Activated T-helper 1 cell treated with Interleukin-2 at 50 U/mL for 16 hours (primary cell): ENCODE data around the gene FBXO42.
"Not testable (repeated sequence)": the region's sequence is repeated elsewhere in the genome, so short reads cannot be mapped to it uniquely, and the experiment has no call there.

Source experiments
- DNase-seq: peaks from one replicate; pipeline ENCODE4 v3.0.0-alpha.2; 2020; ENCODE audit warnings: low read depth

FBXO42 gene

GRCh38 chr1:16243215-16243610, 109.1 kb downstream of the FBXO42 start:
- no peak for DNase-seq

DNA sequence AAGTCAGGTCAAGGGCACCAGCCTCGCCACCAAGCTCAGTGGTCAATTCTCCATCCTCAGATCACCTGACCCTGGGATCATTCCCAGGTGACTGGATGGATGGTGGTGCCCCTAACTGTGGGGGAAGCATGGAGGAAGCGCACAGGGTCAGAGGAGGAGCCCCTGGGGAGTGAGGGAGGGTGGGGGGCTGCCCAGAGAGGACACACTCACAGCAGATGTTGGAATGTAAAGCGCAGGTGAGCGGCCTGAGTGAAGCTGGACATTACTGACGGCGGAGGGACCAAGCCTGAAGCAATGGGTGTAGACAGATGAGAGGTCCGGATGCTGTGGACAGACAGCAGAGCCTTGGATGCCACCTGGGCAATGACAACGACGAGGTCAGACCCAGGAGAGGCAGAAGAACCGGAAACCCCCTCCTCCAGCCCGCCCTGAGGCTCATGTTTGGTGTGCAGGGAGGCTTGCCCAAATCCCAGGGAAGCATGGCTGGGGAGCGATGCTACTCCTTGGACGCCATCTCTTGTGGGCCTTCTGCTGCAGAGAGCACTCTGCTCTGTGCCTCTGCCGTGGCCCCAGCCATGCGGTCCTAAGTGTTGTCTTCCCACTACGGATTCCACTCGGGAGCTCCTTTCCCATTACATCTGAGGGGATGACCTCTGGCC, 109.6 kb downstream of the FBXO42 start:
- DNase-seq = no peak

- no peak for DNase-seq
These were observed 111.0 kb downstream of the FBXO42 start for GRCh38 chr1:16241221-16241708.

GRCh38 chr1:16239972-16240491, 112.2 kb downstream of the FBXO42 start:
- DNase-seq = no peak

GRCh38 chr1:16237343-16237830, 114.9 kb downstream of the FBXO42 start:
- DNase-seq = no peak

DNA sequence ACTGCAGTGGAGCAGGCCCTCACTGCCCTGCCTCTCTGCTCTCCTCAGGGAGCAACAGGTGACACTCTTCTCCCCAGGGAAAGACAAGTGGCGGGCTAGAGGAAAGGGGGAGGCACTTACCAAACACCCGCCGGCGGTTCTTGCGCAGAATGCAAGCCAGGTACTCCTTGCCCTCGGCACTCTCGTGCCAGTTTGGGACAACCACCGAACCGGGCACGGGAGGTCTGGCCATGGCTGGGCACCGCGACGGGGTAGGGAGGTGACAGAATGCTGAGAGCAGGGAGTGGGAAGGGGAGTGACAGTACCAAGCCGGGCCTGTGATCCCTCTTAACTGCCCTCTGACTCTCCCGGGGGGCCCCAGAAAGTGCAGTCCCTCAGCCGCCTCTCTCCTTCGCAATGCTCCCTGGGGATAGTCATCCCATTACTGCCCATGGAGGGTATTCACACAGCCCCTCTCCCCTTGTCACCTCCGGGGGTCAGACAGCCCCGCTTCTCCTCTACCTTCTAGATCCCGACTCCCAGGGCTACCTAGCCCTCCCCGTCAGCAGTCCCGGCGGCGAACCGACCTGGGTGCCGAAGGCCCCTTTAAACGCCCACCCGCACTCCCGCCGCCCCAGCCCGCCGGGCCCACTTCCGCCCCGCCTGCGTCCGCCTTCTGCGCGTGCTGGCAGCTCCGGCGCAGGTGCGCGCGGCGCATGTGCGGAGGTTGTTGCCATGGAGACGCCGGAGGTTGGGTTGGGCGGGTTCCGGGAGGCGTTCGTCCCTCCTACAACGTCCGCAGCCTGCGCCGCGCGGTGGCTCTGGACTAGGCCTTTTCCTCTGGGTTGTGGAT, 115.6 kb downstream of the FBXO42 start, which contains the start of gene CPLANE2:
TSS of gene CPLANE2 (minus strand) at position 673 of the 832 bp plus-strand sequence. CDS start at position 232, 441 bp downstream.
- DNase-seq = peak; percentile 94

- peak; percentile 21 for DNase-seq
These were observed 116.3 kb downstream of the FBXO42 start for GRCh38 chr1:16235944-16236510.

DNA sequence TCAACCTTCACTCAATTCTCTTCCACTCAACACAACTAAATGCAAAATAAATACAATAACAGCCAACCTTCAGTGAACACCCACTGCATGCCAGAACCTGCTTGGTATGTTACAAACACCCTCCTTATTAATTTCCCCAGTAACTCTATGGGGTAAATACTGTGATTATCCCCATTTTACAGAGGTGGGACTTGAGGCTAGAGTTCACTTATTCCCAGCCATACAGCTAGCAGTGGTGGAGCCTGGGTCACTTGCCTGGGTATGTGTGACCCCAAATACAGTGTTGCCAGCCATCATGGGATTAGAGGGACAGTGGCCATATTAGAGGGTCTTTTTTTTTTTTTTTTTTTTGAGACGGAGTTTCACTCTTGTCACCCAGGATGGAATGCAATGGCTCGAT, 116.9 kb downstream of the FBXO42 start:
- DNase-seq = no peak

DNA sequence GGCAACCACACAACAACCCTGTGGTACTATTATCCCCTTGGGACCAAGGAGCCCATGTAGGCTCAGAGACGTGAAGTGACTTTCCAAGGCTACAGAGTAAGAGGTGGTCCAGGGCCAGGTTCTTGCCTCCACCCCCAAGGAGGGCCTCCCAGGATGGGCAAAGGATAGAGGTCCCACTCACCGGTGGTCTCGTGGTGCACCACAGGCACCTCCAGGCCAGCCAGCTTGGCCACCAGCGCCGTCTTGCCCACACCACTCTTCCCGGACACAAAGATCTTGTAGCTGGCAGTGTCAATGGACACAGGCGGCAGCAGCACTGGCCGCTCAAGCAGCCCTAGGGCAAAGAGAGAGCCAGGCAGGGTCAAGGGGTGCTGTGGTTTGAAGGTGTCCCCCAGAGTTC, 118.8 kb downstream of the FBXO42 start:
- DNase-seq = no peak

DNA sequence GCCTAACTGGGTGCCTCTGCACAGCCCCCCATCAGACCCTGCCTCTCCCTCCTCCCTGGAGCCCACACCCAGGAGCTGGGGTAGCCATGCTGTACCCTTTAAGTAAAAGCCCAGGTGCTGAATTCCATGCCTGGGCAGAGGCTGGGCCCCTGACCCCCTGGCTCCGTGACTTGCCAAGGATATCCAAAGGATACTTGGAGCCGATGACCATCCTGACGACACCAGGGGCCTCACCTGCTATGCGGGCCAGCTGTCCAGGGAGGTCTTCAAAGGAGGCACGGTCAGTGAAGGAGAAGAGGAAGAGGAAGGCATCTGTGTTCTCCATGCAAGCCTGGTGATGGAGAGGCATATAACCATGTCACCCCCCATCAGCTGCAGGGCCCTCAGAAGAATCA, 120.0 kb downstream of the FBXO42 start:
- DNase-seq = no peak

GRCh38 chr1:16231331-16232315, 120.7 kb downstream of the FBXO42 start:
- DNase-seq = no peak

DNA sequence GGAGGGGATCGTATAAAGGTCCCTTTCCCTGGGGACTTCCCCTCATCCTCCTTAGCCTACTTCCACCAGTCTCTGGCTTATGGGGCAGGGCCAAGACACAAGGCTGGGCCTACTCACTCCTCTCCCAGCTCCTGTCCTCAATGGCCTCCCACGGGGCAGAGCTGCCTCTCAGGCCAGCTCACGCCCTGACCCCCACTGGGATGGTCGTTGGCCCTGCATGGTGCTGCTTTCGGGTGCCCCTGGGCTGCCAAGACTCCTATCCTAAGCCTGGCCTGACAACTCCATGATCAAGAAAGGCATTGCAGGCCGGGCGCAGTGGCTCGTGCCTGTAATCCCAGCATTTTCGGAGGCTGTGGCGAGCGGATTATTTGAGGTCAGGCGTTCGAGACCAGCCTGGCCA, 121.5 kb downstream of the FBXO42 start:
- DNase-seq = no peak

DNA sequence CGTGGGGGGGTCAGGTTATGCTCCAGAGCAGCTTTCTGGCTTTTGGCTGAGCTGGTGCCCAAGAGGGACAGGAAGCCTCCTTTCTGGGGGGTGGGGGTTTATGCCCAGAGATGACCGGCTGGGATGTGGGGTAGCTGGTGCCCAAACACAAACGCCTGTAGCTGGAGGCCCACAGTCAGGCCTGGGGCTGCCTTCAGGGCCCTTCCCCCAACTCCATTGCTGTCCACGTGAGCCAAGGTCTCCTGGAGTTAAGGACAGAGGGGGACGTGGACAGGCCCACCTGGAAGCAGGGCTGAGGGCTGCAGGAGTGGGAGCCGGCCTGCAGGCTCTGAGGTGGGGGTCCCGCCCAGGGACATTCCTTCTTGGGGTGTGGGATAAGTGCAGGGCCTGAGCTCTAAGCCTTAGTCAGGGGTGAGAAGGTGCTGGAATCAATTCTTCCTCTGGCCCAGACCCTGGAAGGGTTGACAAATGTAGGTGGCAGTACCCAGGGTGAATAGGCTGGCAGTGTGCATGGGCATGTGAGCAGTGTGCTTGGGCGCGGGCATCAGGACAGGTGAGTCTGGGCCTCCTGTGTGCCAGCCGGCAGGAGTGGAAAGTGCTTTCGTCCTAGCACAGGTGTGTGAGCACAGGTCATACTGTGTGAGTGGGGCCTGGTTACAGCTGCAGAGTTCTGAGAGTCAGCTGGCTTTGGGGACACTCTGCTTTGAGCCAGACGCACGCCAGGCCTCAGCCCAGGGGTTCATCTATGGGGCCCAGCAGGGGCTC, 122.1 kb downstream of the FBXO42 start:
- DNase-seq = no peak

DNA sequence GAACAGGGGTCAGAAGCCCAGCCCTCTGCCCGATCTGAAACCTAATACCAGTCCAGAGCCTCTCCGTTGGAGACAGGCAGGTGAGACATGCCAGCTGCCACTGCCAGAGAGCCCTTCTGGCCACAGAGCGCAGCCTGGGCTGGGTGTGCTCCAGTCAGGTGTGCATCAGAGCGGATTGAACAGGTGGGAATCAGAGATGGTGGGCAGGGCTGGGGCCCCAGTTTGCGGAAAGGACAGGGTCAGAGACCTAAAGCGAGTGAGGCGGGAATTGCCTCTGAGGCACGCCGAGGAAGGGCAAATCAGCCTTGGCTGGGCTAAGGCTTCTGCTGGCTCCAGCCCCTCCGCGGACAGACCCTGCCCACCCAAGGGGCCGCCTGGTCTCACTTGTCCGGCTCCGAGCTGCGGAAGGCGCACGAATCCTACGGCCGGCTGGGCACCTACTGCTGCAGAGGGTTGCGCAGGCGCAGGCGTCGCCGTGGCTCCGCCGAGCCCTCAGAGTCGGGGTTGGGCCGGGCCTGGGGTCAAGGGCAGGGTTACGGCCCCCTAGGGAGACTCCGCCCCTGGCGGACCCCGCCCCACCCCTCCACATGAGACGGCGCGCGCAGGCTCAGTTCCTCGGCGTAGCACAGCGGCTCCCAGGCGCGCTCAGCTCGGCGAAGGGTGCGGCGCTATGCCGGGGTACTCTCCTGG, 125.6 kb downstream of the FBXO42 start:
- no peak for DNase-seq

DNA sequence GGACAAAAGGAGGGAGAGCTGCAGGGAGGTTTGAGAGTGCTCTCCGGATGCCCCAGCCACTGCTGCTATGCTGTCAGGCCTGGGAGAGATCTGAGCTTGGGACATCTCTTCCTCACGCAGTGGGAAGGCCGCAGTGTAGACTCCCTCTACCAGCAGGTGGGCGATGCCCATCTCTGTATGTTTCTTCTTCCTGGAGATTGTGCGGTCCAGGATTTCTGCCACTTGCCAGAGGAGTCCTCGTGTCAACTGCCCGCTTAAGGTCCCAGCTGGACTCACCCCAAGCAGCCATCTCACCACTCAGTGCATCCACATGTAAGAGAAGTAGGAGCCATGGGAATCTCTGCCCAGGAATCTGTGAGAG, 126.2 kb downstream of the FBXO42 start:
- DNase-seq = no peak

DNA sequence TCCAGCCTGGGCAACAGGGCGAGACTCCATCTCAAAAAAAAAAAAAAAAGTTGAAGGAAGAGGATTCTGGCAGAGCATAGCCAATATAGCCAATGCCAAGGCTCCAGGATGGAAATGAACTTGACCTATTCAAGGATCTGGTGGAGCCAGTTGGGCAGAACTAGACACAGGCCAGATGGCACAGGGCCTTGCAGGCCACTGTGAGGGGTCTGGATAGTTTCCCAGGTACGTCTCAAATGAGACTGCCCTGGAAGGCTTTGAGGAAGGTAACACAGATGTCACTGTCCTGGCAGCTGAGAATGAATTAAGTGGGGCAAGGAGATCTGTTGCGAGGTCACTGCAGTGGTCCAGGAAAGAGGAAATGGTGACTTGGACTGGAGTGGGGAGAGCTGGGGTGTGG, 127.8 kb downstream of the FBXO42 start:
- DNase-seq = no peak

GRCh38 chr1:16222716-16223115, 129.6 kb downstream of the FBXO42 start:
- not testable (repeated sequence) for DNase-seq

GRCh38 chr1:16221499-16221898, 130.8 kb downstream of the FBXO42 start:
- no peak for DNase-seq

DNA sequence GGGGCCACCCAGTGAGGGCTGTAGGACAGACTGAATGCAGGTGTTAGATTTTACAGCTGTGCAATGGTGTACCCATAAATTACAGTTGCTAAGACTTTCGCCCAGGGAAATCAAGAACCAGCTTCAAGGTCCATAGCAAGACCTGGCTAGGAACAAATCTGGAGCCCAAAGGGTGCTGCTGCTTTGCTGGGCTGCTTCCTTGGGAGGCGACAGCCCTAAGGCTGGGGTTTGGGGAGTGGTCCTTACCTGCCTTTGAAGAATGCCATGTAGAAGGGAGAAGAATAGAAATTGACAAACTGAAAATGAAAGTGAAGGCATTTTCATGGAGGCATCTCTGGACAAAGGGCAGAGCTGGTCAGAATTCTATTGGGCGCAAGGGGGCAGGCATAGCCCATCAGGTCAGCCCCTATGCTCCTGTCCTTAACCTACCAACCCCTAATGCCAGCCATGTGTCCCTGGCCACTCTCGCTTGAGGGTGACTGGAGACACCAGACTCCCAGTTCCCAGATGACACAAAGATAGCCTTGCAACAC, 132.2 kb downstream of the FBXO42 start:
- DNase-seq = no peak

GRCh38 chr1:16218674-16219071, 133.6 kb downstream of the FBXO42 start:
- DNase-seq = no peak
